Osteoblast (primary cell): ENCODE data around the gene CACNA2D3. TPM values are rescaled to one million over a fixed set of nuclear protein-coding genes. Genes with fewer than 3 reads are reported as not detected.

Experiments
- DNase-seq: peaks from one replicate; pipeline ENCODE4 v3.0.0; 2011; ENCODE audit warnings: low spot score, mixed read lengths; ENCODE audit not compliant: insufficient read length; ENCODE audit errors: missing footprints
- H2AFZ ChIP-seq: 2 replicates; pipeline ENCODE4 v1.6.0; 2011; ENCODE audit warnings: mild to moderate bottlenecking, low read length
- H3K27ac ChIP-seq: 2 replicates; pipeline ENCODE4 v1.5.1; 2011; ENCODE audit warnings: mild to moderate bottlenecking, low read depth, low read length, moderate library complexity
- H3K27me3 ChIP-seq: 2 replicates; pipeline ENCODE4 v1.6.0; 2012; ENCODE audit warnings: mild to moderate bottlenecking, control low read depth, inconsistent platforms, low read length, moderate library complexity; ENCODE audit not compliant: insufficient read depth
- H3K36me3 ChIP-seq: 2 replicates; pipeline ENCODE4 v1.5.1; 2011; ENCODE audit warnings: mild to moderate bottlenecking, low read length, control low read depth, moderate library complexity; ENCODE audit not compliant: insufficient read depth
- H3K4me1 ChIP-seq: 2 replicates; pipeline ENCODE4 v1.5.1; 2011; ENCODE audit warnings: mild to moderate bottlenecking, low read length, control low read depth, moderate library complexity; ENCODE audit not compliant: insufficient read depth
- H3K4me2 ChIP-seq: 2 replicates; pipeline ENCODE4 v1.6.0; 2011; ENCODE audit warnings: mild to moderate bottlenecking, low read length; ENCODE audit not compliant: insufficient read depth
- H3K4me3 ChIP-seq: fragments of 200-600 bp; sonication (generic); 3 replicates; pipeline ENCODE4 v1.5.1; 2012; ENCODE audit warnings: mild to moderate bottlenecking, low read length, inconsistent platforms; ENCODE audit not compliant: insufficient read depth
- H3K79me2 ChIP-seq: 2 replicates; pipeline ENCODE4 v1.6.0; 2012; ENCODE audit warnings: mild to moderate bottlenecking, low read length, control low read depth, inconsistent platforms; ENCODE audit not compliant: insufficient read depth
- H3K9me3 ChIP-seq: 2 replicates; pipeline ENCODE4 v1.5.1; 2011; ENCODE audit warnings: low read depth, low read length, control low read depth
- H4K20me1 ChIP-seq: 2 replicates; pipeline ENCODE4 v1.6.0; 2012; ENCODE audit warnings: mild to moderate bottlenecking, low read length, control low read depth; ENCODE audit not compliant: insufficient read depth
- CTCF ChIP-seq: IDR thresholded peaks from 2 replicates; pipeline ENCODE4 v1.5.1; 2011; ENCODE audit warnings: mild to moderate bottlenecking, low read depth, low read length, moderate library complexity; ENCODE audit errors: extremely low read depth
- total RNA-seq: library from RNA; depleted of rRNA; stranded (reverse); fragments of >200 nt; gene quantifications from 2 replicates; pipeline ENCODE4 v1.2.3, GENCODE V29; 2012

CACNA2D3 gene
- total RNA-seq, 1 donor, result 0.36 TPM

GRCh38 chr3:54198556-54198955 is 76.2 kb downstream of the CACNA2D3 start:
- H3K4me1 ChIP-seq, result no peaks in the 10 kb centered on the region
- H3K79me2 ChIP-seq, result no peaks in the 10 kb centered on the region
- H3K4me3 ChIP-seq, result no peak overlapping the region
- H3K9me3 ChIP-seq, result no peaks in the 10 kb centered on the region
- H4K20me1 ChIP-seq, result no peaks in the 10 kb centered on the region
- H2AFZ ChIP-seq, result no peak overlapping the region
- TF ChIP-seq CTCF, result no peak
- no peak overlapping the region for H3K4me2 ChIP-seq
- H3K27ac ChIP-seq, result no peak overlapping the region
- no peak for DNase-seq
- no peaks in the 10 kb centered on the region for H3K27me3 ChIP-seq
- no peaks in the 10 kb centered on the region for H3K36me3 ChIP-seq

GRCh38 chr3:54202054-54202453 is 79.7 kb downstream of the CACNA2D3 start:
- Histone ChIP-seq H4K20me1 (no peaks in the 10 kb centered on the region), H3K4me3 (no peak overlapping the region), H3K4me1 (no peaks in the 10 kb centered on the region), H3K9me3 (no peaks in the 10 kb centered on the region), H3K27me3 (no peaks in the 10 kb centered on the region), H3K27ac (no peak overlapping the region), H3K79me2 (no peaks in the 10 kb centered on the region), H2AFZ (no peak overlapping the region), H3K36me3 (no peaks in the 10 kb centered on the region), H3K4me2 (no peak overlapping the region)
- peak; percentile 34 for DNase-seq
- no peak for TF ChIP-seq CTCF

GRCh38 chr3:54202651-54203248 is 80.4 kb downstream of the CACNA2D3 start:
- DNase-seq, result no peak
- Histone ChIP-seq H3K9me3 (no peaks in the 10 kb centered on the region), H3K27me3 (no peaks in the 10 kb centered on the region), H3K4me2 (no peak overlapping the region), H4K20me1 (no peaks in the 10 kb centered on the region), H3K27ac (no peak overlapping the region), H3K4me3 (no peak overlapping the region), H3K36me3 (no peaks in the 10 kb centered on the region), H3K79me2 (no peaks in the 10 kb centered on the region), H2AFZ (no peak overlapping the region), H3K4me1 (no peaks in the 10 kb centered on the region)
- TF ChIP-seq CTCF, result no peak

- H4K20me1 ChIP-seq, result no peaks in the 10 kb centered on the region
- H3K4me1 ChIP-seq, result no peaks in the 10 kb centered on the region
- no peak for TF ChIP-seq CTCF
- no peak for DNase-seq
- H2AFZ ChIP-seq, result no peak overlapping the region
- H3K79me2 ChIP-seq, result no peaks in the 10 kb centered on the region
- H3K27me3 ChIP-seq, result no peaks in the 10 kb centered on the region
- no peaks in the 10 kb centered on the region for H3K9me3 ChIP-seq
- no peaks in the 10 kb centered on the region for H3K36me3 ChIP-seq
- H3K4me3 ChIP-seq, result no peak overlapping the region
- no peak overlapping the region for H3K4me2 ChIP-seq
- no peak overlapping the region for H3K27ac ChIP-seq
Observed at GRCh38 chr3:54206874-54207273, 84.5 kb downstream of the CACNA2D3 start.
